NCI-H1105 treated with DMSO at 0.1 percent for 48 hours (cell line): ENCODE data around the gene PLXNB2.

Source experiments
- DNase-seq: peaks from one replicate; lab custom pipeline; 2025; lab: John Stamatoyannopoulos, UW

The PLXNB2 gene

DNA sequence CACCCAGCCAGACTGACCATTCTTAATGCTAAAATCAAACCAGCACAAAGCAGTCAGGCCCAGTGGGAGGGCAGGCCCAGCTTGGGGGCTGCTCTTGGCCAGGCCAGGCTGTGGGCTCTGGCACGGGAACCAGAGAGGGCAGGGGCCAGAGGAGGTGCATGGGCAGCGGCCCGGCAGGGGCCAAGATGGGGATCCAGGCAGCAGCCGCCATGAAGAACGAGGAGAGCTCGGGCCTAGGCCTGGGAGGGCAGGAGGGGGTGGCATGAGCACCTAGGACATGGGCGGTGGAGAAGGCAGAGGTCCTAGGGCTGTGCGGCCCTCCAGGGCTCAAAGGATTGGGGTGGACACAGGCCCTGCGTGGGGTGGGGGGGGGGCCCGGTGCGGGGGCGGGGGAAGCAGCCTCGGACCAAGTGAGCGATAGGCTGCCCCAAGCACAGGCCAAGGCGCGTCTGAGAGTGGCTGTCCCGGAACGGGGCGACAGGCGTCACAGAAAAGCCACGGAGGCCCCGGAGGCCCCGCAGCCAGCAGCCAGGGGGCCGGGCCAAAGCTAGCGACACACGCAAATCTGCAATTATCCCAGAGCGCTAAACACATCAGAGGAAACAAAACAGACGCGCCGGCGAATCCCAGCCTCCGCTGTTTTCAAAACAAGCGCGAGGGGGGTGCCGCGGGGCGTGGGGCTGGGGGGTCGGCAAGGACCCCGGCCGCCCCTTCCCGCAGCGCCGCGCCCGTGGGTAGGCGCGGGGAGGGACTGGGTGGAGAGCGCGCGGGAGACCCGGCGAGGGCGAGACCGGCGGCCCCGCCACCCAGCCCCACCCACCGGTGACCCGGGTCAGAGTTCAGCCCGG, 8.3 kb downstream of the PLXNB2 start:
- no peak for DNase-seq

DNA sequence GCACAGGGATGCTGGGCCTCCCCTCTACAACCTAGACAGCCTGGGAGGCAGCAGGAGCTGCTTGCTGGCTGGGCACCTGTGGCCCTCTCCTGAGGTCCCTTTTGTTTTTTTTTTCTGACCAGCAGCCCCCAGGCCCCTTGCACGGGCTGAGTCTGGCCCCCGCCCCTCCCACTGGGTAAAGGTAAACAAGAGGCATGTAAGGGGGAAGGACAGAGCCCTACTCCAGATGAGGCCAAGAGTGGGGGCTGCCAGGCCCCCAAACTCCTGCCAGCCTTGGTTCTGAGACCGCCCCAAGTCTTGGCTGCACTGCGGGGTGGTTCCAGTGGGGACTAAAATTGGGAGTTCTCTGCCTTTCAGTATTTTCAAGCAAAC, 9.2 kb downstream of the PLXNB2 start:
- no peak for DNase-seq

DNA sequence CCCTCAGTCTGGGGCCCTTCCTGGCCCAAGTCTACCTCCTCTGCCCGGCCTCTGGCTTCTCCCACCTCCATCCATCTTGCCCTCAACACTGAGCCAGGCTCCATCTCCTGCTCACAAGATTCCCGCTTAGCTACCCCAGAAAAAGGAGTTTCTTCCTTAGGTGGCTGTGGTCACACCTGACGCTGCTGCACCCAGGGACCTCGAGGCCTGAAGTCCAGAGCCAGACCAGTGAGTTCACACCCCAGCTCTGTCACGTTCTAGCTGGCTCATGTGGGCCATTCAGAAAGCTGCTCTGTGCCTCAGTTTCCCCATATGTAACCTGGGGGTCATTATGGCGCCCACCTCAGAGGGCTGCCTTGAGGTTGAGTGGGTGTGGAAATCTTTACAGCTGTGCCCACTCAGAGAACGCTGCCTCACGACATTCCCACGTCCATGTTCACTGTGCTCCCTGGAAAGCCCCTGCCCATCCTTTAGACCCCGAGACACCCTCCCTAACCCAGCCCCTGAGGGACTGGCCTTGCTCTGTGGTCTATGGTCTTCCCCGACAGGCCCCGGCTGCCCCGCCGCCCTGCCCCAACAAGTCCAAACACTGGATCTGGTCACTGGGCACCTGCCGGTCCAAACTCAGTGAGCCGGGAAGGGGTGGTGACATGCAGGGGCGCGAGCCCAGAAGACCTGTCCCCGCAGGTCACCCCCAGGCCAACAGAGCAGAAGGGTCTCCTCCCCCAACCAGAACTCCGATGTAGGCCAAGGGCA, 9.8 kb downstream of the PLXNB2 start:
- DNase-seq: no peak

DNA sequence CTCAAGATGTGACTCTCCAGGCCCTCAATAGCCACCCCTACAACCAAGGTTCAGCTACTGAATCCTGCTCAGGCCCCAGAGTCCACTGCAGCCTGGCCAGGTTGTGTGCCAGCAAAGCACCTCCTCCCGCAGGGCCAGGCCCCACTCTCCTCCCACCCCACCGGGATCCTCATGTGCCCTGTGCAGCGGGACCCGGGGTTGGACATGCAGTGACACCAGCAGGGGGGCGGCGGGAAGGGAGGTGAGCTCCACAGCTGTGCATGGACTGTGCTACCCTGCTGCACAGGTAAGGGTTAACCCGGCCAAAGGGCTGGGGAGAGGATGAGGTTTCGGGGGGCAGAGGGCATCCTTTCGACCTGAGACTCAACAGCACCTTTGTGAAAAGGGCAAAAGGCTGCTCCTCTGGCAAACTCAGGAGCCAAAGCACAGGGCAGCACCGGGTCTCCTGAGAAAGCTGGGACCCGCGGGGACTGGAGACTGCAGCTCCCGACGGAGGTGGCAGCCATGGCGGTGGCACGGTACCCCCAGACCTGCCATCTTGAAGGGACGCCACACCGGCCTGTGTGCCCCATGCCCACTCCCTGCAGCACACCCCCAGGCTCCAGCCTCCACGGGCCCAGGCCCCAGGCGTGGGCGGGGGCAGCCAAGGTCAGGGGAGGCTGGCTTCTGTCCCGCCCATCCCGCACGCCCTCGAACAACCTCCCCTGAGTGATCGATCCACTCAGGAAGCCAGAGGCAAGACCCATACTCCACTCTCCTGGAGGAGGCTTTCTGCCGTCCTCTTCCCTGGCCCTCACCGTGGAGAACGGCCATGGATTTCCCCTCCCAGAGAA, 10.6 kb downstream of the PLXNB2 start:
- no peak for DNase-seq

DNA sequence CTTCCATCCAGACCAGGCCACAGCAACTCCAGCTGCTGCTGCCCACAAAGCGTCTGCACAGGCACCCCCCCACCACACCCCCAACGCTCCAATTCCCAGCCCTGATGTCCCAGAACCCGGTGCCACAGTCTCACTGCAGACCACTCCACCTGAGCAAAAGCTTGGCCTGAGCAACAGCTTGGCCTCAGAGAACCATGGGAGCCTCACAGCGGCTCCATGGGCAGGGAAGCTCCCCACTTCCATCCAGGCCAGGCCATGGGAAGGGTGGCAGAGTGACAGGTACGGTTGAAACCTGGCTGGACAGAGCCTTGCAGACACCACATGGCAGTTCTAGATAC, 13.2 kb downstream of the PLXNB2 start:
- DNase-seq: no peak

DNA sequence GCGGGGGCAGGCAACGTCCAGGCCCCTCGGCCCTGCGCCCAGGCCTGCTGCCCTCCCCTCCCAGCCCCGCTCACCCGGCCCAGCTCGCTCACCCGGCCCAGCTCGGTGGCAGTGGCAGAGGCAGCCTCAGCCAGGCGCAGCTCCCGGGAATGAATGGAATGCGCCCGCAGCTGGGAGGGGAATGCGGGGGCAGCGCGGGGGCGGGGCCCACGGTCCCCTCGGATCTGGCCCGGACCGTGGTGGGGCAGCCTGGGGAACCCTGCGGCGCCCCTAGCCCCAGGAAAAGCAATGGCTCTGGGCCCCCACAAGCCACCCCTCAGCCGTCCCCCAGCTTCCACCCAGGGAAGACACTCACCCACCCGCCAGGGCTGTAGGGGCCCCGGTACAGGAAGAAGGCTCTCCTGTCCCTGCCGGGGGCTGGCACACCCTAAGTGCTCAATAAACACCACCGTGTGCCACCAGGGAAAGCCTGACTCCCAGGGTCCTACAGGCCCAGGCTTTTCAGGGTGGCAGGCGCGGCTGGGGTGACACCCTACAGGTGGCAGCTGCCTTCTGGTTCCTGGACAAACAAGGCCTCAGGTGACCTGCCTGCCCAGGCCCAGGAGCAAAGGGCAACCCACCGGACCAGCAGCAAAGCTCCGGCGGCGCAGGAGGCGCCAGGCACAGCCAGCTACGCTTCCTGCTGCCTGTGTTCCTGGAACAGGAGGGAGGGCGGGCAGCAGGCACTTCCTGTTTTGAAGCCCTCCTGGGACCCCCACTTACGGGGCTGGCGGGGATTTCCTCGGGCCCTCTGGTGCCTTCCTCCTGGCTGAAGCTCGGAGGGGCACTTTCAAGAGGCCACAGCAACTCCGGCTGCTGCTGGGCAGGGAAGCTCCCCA, 13.8 kb downstream of the PLXNB2 start:
- no peak for DNase-seq

DNA sequence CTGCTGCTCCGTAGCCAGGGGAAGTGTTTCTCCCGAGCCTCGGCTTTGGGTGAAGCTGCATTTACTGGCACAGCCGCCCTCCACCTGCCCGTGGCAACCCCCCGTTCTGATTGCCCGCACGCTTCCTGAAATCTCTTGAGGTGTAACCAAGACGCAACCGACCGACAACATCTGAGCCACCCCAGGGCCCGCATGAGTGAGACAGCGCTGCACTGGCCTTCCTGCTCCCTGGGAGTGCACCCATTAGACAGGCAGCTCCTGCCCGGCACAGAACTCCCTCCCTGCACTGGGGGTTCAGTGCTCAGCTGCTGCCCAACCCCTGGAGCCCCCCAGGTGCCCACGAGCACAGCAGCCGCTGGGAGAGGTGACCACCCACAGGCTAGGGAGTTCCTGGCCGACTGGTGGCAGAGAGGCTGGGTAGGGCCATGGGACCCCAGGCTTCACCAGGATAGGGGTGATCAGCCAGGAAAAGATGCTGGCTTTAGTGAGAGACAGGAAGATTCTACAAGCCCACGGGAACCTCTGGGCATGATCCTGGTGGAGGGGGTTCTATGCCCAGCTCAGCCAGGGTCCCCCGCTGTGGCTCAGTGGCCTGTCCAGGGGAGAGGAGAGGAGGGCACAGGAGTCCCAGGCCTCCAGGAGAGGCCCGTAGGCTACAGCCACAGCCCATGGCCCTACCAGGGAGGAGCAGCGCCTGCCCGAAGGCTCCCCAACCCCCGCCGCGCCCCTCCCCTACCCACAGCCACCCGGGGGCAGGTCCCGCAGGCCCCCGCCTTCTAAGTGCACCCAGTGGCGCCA, 14.6 kb downstream of the PLXNB2 start:
- no peak for DNase-seq

DNA sequence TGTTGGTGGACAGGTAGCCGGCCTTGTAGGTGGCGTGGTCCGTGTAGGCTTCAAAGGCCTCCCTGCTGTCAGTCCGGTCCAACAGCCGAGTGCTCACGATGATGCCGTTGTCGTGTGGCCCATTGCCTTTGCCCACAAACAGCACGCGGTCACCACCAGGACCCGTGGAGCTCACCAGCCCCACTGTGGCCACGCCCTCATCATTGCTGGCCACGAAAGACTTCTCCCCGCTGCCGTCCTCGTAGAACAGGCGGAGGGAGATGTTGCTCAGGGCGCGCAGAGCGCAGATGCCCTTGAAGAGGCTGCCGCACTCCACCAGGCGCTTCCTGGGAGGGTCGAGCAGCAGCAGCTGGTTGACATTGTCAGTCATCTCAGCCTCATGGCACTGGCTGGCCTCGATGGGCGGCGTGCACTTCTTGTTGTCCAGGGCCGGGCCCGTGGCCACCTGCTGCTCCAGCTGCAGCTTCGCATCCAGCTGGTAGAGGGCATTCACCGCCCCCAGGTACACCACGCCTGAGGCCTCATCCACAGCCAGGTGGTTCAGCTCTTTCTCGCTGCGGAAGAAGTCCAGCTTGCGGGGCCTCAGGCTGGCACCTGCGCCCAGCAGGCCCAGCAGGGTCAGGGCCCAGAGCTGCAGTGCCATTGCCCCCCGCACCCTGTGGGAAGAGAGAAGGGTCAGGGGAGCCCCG, 17.4 kb downstream of the PLXNB2 start:
- DNase-seq: no peak

DNA sequence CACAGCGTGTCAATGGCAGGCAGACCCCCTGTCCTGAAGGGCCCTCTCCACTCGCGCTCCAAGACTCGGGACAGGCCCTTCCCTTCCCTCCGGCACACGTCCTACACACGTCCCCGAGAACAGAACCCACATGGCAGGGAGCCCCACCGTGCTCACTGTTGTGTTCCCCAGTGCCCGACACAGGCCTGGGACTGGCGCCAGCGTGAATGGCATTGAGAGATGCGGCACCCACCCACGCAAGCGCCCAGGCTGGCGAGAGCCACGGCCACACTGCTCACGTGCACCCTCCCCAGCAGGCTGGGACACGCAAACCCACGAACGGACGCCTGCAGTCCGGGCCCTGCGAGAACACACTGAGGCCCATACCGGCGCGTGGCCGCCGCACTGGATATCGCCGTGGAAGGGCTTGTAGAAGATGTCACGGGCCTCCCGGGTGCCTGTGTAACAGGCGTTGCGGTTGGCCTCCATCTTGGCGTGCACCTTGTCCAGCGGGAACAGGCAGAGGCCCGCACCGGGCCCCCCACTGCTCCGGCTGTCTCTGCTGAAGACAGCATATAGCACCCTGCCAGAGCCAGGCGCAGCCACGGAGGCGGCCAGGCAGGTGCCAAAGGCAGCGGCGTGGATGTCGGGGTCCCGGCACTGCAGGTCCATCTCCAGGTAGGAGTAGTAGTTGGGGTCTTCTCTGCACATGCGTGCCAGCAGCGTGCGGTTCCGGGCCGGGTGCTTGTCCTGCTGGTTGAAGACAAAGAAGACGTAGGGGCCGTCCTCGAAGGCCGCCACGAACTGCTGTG, 18.1 kb downstream of the PLXNB2 start:
- no peak for DNase-seq

DNA sequence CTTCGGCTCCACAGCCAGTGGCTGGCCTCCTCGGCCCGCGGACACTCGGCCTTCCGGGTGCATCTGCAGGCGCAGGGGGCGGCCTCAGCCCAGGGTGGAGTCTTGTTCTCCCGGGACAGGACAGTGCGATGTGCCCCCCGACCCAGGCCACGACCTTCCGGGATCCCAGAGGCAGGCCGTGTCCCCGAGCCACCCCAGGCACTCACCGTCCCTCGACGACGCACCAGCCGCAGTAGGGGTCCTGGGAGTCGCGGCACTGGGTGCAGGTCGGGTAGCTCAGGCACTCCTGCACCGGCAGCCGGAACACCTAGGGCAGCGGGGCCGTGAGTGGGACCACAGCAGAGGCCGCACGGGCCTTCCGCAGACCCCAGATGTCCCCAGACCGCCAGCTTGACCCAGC, 19.7 kb downstream of the PLXNB2 start:
- DNase-seq: no peak

DNA sequence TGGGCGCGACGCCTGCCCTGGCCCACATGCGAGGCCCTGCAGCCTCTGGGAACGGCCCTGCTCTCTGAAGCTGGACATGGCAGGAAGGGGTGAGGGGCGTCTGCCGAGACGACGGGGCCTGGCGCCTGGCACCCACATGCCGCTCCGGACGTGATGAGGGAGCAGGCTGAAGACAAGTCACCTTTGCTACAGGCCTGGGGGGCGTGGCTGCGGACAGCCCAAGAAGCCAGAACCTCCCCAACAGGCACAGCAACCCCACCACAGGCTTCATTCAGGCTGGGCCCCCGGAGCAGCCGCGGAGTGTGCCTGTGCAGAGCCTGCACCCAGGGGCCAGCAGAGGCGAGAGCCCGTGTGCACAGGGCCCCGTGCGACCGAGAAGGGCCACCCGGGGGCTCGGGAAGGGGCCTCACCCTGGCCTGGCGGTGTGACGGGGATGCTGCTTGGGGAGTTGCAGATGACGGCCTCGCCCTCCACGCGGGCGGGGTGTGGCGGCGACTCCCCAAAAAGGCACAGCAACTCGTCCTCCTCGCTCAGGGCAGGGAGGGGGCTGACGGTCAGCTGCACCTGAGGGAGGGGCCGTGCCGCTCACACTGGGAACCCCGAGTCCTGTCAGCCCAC, 20.6 kb downstream of the PLXNB2 start:
- no peak for DNase-seq

DNA sequence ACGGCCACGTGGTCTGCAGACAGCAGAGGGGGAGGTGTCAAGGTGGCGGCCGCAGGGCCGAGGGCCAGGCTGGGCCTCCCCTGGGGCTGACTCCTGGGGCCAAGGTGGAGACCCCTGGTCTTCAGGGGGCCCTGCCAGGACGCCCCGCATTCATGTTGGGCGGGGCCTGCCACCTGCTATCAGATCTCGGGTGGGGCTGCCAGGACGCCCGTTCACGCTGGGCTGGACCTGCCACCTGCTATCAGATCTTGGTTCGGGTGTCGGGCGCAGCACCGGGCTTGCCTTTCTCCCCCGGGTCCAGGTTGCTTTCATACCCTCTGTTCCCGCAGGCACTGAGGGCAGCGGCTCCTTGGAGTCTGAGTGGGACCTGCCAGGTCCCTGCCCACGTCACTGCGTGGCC, 21.2 kb downstream of the PLXNB2 start:
- no peak for DNase-seq

DNA sequence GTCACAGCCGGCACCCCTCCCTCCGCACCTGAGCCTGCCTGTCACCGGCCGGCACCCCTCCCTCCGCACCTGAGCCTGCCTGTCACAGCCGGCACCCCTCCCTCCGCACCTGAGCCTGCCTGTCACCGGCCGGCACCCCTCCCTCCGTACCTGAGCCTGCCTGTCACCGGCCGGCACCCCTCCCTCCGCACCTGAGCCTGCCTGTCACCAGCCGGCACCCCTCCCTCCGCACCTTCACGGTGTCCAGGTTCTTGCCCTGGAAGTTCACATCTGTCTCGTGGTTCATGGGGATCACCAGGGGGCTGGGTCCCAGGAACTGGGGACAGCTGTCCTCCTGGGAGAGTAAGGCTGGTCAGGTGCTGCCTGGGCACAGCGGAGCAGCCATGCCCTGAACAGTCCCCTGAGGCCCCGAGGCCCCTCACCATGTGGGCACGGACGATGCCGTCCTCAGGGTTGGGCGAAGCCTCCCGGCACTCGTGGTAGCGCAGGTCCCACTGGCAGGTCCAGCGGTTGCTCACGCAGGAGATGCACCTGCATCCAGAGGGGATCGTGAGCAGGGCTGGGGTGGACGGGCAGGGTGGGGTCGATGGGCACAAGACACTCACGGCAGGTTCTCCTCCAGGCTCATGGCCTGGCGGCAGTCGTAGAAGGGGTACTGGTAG, 21.7 kb downstream of the PLXNB2 start:
- no peak for DNase-seq

DNA sequence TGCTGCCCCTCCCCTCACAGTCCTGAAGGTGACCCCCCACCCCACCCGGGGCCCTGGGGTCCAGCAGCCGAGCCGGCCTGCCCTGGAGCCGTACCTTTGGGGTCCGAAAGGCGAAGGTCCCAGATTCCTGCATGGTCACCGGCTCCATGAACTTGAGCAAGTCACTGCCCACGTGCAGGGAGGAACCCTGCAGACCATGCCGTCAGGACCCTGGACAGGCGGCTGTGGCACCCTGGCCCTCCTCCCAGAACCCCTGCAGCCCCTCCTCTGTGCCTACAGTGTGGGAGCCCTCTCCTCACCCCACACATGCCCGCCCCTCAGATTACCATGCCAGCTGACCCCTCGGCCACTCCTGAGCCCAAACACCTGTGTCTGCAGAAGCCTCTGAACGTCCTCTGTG, 23.0 kb downstream of the PLXNB2 start:
- no peak for DNase-seq

DNA sequence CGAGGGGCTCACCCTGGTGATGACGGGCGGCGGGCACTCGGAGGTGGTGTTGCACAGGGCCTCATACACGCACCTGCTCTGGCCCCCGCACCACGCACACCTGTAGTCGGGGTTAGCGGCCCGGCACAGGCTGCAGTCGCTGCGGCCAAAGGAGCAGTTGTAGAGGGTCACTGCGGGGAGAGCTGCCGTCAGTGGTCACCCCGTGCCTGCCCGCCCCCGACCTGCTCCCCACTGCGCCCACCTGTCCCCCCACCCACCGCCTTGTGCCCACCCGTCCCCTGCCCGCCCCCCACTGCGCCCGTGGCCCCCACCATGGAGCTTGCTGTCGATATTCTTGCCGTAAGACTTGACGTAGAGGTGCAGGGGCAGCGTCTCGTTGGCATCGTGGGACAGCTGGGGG, 23.6 kb downstream of the PLXNB2 start:
- no peak for DNase-seq

DNA sequence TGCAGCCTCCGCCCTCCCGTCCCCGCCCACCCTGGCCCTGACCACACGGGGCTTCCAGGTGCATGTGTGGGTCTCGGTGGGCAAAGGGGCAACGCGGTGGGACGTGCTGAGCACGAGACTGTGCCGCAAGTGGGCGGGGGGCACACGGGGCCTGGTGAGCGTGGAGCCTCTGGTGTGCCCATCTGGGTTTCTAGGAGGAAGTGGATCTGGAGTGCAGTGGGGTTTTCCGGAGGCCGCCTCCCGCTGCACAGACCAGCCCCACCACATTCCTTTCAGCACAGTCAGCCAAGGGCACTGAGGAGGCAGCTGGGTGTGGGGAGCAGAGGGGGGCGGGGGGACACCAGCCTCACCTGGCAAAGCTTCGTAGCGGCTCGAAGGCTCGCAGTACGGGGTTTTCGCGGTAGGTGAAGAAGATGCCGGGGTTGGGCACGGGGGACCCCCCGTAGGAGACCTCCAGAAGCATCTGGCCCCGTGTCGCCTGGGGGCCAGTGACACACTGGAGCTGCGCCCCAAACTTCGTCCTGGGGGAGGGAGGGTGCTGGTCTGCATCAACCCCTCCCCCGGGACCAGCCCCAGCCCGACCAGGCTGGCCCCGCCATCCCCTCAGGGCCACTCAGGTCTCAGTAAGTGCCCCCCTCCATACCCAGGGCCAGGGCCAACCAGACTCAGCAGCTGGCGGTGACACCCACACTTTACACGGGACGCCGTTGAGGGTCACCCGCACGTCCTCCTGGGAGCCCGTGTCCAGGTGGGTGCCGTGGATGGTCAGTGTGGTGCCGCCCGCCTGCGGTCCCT, 24.9 kb downstream of the PLXNB2 start:
- DNase-seq: no peak

DNA sequence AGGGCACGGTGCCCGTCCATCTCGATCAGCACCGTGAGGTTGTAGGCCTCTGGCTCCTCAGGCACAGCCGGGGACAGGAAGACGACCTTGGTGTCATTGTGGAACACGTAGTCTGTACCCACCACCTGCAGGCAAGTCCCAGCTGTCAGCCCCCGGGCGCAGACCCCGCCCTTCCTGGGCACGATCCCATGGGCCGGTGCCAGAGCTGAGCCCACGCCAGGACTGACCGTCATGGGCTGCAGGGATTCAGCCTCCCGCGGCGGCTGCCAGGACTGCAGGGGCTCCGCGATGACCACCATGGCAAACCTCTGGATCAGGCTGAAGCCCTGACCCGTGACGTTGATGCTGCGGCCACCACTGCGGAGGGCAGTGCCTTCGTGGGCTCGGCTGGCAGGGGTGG, 25.5 kb downstream of the PLXNB2 start:
- DNase-seq: no peak

DNA sequence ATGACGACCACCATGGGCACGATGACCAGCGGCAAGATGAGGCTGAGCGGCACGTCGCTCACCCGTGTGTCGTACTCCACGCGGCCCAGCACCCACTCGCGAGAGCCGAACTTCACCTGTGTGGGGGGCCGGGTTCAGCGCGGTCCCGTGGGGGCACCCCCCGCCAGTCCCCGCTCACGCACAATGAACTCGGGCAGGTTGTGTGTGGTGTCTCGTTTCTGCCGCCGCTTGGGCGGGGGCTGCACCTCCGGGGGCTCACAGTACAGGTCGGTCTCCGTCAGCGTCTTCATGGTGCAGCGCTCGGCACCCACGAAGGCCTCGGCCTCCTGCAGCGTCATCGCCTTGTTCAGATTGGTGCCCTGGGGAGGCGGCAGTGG, 26.1 kb downstream of the PLXNB2 start:
- DNase-seq: no peak
